GM12864 (cell line): ENCODE data around the gene PNKD.
"Not testable (repeated sequence)": the region's sequence is repeated elsewhere in the genome, so short reads cannot be mapped to it uniquely, and the experiment has no call there.

Experiments
- DNase-seq: peaks from one replicate; pipeline ENCODE4 v3.0.0-alpha.2; 2011; ENCODE audit warnings: low read depth
- H3K4me3 ChIP-seq: 2 replicates; pipeline ENCODE4 v1.5.1; 2011; ENCODE audit warnings: mild to moderate bottlenecking, low read depth, low read length, control low read depth
- TF ChIP-seq, protein P1 (sequence below): IDR thresholded peaks from 2 replicates; pipeline ENCODE4 v1.5.1; 2011; ENCODE audit warnings: low read depth, mild to moderate bottlenecking, moderate library complexity, low read length, control low read depth, inconsistent platforms; ENCODE audit errors: missing control alignments

PNKD gene

DNA sequence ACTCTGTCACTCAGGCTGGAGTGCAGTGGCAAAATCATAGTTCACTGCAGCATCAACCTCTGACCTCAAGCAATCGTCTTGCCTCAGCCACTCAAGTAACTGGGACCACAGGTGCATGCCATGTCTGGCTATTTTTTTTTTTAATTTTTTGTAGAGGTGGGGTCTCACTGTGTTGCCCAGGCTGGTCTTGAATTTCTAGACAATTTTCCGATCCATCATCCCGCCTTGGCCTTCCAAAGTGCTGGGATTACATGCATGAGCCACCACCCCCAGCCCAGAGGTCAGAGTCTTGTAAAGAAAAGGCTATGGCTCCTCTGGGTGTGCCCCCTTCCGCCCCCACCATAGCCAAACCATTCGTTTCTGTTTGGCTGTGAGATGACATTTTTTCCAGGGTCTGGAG lies 35.1 kb downstream of the PNKD start:
- no peak overlapping the region for H3K4me3 ChIP-seq
- no peak for DNase-seq
- TF ChIP-seq, protein P1, sequence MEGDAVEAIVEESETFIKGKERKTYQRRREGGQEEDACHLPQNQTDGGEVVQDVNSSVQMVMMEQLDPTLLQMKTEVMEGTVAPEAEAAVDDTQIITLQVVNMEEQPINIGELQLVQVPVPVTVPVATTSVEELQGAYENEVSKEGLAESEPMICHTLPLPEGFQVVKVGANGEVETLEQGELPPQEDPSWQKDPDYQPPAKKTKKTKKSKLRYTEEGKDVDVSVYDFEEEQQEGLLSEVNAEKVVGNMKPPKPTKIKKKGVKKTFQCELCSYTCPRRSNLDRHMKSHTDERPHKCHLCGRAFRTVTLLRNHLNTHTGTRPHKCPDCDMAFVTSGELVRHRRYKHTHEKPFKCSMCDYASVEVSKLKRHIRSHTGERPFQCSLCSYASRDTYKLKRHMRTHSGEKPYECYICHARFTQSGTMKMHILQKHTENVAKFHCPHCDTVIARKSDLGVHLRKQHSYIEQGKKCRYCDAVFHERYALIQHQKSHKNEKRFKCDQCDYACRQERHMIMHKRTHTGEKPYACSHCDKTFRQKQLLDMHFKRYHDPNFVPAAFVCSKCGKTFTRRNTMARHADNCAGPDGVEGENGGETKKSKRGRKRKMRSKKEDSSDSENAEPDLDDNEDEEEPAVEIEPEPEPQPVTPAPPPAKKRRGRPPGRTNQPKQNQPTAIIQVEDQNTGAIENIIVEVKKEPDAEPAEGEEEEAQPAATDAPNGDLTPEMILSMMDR: no peak

GRCh38 chr2:218306184-218306920 lies 36.0 kb downstream of the PNKD start:
- no peak overlapping the region for H3K4me3 ChIP-seq
- no peak for DNase-seq
- TF ChIP-seq, protein P1: no peak

- TF ChIP-seq, protein P1: no peak
- DNase-seq: no peak
- H3K4me3 ChIP-seq: no peak overlapping the region
These were observed 37.2 kb downstream of the PNKD start for GRCh38 chr2:218307415-218308090.

GRCh38 chr2:218310853-218311540 lies 40.7 kb downstream of the PNKD start:
- H3K4me3 ChIP-seq: no peak overlapping the region
- DNase-seq: no peak
- TF ChIP-seq, protein P1: no peak

DNA sequence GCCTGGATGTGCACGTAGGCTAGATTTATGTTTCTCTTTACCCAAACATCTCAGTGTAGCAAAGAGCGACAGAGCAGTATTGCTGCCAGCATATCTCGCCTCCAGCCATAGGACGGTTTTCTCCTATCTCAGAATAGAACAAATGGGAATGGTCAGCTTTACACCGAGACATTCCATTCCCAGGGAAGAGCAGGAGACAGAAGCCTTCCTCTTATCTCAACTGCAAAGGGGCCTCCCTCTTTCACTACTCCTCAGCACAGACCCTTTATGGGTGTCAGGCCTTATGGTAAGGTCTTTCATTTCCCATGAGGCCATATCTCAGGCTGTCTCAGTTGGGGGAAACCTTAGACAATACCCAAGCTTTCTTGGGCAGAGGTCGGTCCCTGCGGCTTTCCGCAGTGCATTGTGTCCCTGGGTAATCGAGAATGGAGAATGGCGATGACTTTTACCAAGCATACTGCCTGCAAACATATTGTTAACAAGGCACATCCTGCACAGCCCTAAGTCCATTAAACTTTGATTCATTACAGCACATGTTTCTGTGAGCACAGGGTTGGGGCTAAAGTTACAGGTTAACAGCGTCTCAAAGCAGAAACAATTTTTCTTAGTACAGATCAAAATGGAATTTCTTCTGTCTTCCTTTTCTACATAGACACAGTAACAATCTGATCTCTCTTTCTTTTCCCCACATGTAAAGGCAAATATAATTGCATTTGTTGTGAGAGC lies 41.4 kb downstream of the PNKD start:
- not testable (repeated sequence) for DNase-seq

GRCh38 chr2:218312267-218312756 lies 42.0 kb downstream of the PNKD start:
- no peak overlapping the region for H3K4me3 ChIP-seq
- TF ChIP-seq, protein P1: no peak
- DNase-seq: no peak

More for the DNA sequence above, 41.4 kb downstream of the PNKD start:
- not testable (repeated sequence) for H3K4me3 ChIP-seq

- no peak for DNase-seq
- no peak overlapping the region for H3K4me3 ChIP-seq
- TF ChIP-seq, protein P1: no peak
These were observed 43.0 kb downstream of the PNKD start for GRCh38 chr2:218313356-218313755.

GRCh38 chr2:218314764-218315163 lies 44.4 kb downstream of the PNKD start:
- not testable (repeated sequence) for H3K4me3 ChIP-seq, DNase-seq
